ENCODE results near the gene NCEH1.
"Not testable (repeated sequence)": the region's sequence is repeated elsewhere in the genome, so short reads cannot be mapped to it uniquely, and the experiment has no call there.

The NCEH1 gene

DNA sequence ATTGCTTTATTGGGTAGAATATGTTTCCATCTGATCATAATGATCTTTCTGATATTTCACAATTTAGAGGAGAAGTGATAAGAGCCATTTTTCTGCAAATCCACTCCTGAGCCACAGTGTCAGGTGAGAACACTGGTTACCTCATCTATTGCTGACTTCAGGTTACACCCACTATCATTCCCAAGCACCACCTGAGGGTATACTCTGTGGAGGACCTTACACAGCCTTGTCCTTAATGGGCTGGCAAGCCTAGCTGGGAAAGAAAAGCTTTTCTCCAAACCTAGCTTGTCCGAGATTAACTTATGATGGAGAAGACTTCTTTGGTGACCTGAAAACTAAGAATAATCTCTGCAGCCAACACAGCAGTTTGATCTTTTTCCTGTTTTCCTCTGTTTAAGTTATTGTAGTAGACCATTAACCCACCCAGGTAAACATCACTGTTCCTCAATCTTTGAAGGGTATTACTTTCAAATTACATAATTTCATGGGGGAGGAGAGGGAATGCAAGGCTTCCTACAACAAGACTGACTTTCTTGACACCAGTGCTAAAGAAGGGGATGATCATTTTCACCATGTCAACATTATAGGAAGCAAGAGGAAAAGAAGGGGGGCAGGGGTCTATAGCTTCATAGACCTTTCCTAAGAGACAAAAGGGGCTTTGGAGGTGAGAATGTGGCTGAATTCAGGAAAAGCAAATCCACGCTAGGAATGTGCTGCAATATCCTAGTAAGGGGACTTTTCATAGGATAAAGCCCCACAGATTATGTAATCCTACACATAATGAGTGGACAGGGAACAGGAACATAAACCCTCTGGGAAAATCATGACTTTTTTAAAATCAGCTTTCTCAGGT, 1.7 kb downstream of the NCEH1 start:
- no peak for FAIRE-seq
- no peak for DNase-seq (ENCODE audit: insufficient read length, low spot score)

DNA sequence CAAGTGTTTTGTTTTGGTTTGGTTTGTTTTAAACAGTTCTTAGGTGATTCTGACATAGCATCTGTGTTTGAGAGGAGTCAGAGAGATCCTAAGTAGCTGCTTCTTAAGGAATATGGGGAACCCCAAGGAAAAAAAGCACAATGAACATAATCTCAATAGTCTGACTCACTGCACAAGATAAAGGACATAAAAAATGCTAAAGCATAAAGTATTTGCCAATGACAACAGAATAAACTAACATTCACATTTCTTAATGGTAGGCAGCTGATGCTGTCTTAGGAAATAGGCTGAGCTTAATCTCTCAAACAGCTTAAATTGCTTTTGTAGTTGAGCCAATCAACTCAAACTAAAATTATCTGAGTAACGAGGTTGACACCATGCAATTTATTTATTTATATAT, 2.9 kb downstream of the NCEH1 start:
- DNase-seq (ENCODE audit: insufficient read length, low spot score): no peak

DNA sequence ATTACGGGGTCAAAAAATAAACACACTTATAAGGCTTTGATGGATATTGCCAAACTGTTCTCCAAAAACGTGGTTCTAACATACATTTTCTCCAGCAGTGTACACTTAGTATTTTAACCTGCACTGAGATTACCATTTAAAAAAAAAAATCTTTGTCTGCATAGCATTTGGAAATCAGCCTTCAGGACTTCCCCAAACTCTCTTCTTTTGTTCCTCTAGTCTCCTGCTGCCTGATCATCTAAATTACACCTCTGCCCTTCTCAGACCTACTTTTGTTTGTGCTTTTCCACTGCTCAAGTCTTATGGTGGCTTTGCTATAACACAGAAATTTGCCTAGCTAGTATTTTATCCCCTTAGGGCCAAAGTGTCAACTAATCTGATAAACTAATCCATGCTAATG, 3.8 kb downstream of the NCEH1 start:
- DNase-seq (ENCODE audit: insufficient read length, low spot score) (no peak), FAIRE-seq (no peak)

More for the DNA sequence above, 2.9 kb downstream of the NCEH1 start:
- no peak for FAIRE-seq

DNA sequence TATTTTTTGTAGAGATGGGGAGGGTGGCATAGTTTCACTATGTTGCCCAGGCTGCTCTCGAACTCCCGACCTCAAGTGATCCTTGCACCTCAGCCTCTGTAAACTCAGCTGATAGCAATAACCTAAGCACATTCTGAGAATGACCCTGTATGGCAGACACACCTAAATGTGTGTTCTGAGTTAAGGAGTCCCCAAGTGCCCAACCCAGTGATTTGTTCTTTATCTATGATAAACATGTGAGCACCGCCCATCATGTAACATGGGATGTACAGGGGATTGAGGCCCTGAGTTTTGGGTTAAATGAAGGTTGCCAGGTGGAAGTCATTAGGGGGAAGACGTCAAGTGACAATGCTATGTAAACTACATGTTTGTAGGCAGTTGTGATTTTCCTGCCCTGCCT, 5.7 kb downstream of the NCEH1 start:
- DNase-seq (ENCODE audit: insufficient read length, low spot score): no peak

DNA sequence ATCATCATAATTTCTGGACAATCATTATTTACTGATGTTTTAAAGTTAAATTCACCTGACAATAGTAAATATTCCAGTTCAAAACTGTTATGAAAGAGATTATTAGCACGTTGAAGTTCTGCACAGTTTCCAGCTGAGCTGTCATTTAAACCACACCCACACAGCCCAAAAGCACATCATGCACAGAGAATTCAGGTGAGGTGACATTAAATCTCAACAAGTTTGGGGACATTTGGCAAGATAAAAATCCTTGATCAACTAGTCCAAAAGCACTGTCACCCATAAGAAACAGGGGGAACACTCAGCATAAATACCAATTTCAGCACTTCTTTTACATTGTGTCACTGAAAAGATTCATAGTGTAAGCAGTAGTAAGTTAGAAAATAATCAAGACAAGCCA, 6.9 kb downstream of the NCEH1 start:
- no peak for FAIRE-seq
- DNase-seq (ENCODE audit: insufficient read length, low spot score): no peak

More for the DNA sequence above, 5.7 kb downstream of the NCEH1 start:
- no peak for FAIRE-seq

DNA sequence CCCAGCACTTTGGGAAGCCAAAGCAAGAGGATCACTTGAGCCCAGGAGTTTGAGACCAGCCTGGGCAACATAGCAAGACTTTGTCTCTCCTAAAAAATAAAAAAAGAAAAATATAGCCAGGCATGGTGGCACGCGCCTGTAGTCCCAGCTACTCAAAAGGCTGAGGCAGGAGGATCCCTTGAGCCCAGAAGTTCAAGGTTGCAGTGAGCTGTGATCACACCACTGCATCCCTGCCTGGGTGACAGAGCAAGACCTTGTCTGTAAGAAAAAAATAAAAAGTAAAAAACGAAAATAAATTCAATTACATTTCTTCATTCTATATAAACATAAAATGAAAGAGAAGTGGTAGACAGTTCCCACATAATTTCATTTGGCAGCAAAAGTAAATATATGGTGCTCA, 8.1 kb downstream of the NCEH1 start:
- DNase-seq (ENCODE audit: insufficient read length, low spot score); FAIRE-seq: not testable (repeated sequence)

GRCh38 chr3:172702256-172702655, 8.6 kb downstream of the NCEH1 start:
- DNase-seq (ENCODE audit: insufficient read length, low spot score) (no peak), FAIRE-seq (no peak)

DNA sequence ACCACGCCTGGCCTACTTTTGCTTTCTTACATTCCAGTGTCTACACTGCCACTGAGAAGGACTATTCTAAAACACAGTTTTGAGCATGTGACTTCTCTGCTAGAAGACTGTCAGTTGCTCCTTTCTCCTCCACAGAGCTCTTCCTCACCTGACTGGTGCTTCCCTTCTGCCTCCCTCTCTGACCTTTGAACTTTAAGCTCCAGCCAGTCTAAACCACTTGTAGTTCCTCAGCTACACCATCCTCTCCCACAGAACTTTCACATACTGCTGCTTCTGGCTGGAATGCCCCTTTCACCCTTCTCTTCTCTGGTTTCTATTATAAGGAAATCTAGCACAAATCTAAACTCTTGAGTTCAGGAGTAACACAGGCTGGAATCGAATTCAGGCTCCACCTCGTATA, 9.1 kb downstream of the NCEH1 start:
- no peak for DNase-seq (ENCODE audit: insufficient read length, low spot score)
- no peak for FAIRE-seq

DNA sequence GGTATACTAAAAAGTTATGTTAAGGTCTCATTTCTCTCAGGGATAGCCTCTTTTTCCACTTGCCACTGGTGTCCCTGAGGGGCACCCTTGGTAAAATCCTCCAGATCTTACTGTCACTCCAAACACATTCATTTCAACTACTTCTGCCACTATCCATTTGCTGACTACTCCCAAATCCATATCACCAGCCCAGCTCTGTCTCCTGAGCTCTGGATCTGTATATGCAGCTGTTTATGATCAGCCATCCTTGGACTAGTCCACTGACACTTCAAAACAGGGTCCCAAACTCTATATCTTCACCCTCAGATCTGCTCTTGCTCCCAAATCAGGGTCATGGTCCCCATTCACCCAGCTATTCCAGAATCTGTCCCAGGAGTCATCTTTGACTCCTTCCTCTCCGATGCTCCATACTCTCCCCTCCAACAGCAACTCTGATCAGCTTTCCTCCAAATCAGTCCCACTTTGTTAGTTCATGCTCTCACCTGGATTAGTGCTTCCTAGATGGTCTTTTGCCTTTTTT, 9.9 kb downstream of the NCEH1 start:
- FAIRE-seq (no peak), DNase-seq (ENCODE audit: insufficient read length, low spot score) (no peak)

GRCh38 chr3:172700256-172700655, 10.6 kb downstream of the NCEH1 start:
- DNase-seq (ENCODE audit: insufficient read length, low spot score) (no peak), FAIRE-seq (no peak)

DNA sequence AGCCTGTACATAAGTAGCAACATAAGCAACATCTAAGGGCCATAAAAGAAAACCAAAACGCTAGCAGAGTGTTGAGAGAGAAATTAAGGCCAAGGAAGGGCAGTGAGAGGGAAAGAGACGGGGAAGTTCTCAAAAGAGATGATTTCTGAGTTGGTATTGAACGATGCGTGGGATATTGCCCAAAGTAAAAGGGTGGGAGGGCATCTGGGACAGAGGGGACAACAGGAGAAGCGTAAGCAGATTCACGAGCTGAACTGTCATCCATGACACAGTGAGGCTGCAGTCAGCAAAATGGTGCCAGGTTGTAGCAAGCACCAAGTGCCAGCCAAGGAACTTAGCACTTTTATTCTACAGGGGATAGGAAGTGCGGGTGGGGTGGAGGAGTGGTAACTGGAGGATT, 11.8 kb downstream of the NCEH1 start:
- FAIRE-seq (no peak), DNase-seq (ENCODE audit: insufficient read length, low spot score) (no peak)

DNA sequence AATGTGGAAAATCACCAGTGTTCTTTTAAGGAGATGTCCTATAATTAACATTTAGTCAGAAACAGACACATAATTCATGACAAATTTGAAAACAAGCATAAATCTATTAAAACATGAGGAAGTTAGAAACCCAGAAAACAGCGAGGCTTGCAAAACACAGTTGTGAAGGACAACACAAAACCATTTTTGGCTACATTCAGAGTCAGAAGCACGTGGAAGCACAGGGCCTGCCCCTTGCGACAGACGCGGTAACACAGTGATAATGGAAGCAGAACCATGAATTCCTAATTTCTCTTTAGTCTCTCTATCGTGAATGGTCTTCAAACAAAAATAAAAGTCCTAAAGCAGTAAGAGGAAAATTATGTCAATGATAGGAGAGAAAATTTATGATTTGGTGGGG, 12.2 kb downstream of the NCEH1 start:
- no peak for FAIRE-seq
- DNase-seq (ENCODE audit: insufficient read length, low spot score): no peak

GRCh38 chr3:172697558-172697957, 13.3 kb downstream of the NCEH1 start:
- FAIRE-seq (no peak), DNase-seq (ENCODE audit: insufficient read length, low spot score) (no peak)

- FAIRE-seq (no peak), DNase-seq (ENCODE audit: insufficient read length, low spot score) (no peak)
These were observed 14.5 kb downstream of the NCEH1 start for GRCh38 chr3:172696357-172696756.

- FAIRE-seq (no peak), DNase-seq (ENCODE audit: insufficient read length, low spot score) (no peak)
These were observed 16.2 kb downstream of the NCEH1 start for GRCh38 chr3:172694573-172695246.

- FAIRE-seq (peak; percentile 82), DNase-seq (ENCODE audit: insufficient read length, low spot score) (no peak)
These were observed 18.0 kb downstream of the NCEH1 start for GRCh38 chr3:172692751-172693338.

GRCh38 chr3:172690936-172691335, 19.9 kb downstream of the NCEH1 start:
- FAIRE-seq: no peak
- DNase-seq (ENCODE audit: insufficient read length, low spot score): no peak

DNA sequence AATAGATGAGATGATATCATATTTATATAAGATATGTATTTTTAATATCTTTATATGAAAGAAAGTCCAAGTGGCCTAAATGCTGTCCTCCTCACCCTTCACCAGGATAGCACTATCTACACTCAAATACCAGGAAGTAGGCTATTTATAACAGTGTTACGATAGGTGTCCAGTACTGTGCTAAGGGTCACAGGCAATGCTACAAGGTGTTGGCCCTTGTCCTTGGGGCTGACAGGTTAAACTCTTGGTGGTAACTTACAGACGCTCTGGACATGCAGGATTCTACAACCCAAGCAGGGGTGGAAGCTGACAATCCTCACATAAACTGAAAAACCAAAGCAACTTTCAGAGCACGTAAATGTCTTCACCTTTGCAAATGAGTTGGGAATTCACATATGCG, 22.3 kb downstream of the NCEH1 start:
- DNase-seq (ENCODE audit: insufficient read length, low spot score) (no peak), FAIRE-seq (no peak)

- FAIRE-seq (no peak), DNase-seq (ENCODE audit: insufficient read length, low spot score) (no peak)
These were observed 23.4 kb downstream of the NCEH1 start for GRCh38 chr3:172687501-172687900.

GRCh38 chr3:172685331-172686214, 25.3 kb downstream of the NCEH1 start:
- no peak for DNase-seq (ENCODE audit: insufficient read length, low spot score)

DNA sequence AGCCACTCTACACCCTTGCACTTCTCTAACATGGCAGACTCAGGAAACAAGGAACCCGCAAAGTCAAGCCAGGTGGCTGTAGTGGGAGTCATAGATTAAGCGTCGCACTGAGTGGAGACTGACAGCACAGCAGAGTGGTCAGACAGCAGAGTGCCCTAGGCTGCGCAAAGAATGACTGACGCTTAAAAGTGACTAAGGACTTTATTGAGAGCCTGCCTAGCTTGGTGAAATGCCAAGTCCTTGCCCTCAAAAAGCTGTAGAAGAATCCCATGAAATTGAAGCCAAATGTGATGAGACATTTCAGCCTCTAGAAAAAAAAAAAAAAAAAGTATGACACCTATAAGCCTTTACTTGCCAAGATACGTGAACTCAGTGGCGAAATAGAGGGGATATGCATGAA, 30.2 kb downstream of the NCEH1 start:
- FAIRE-seq: no peak
- DNase-seq (ENCODE audit: insufficient read length, low spot score): no peak

More at GRCh38 chr3:172685331-172686214, 25.3 kb downstream of the NCEH1 start:
- no peak for FAIRE-seq
